Fibroblast of upper back skin (primary cell): ENCODE measurements around the gene LDAF1.

ENCODE experiments used
- DNase-seq: peaks from one replicate; pipeline ENCODE4 v3.0.0-alpha.2; 2013

Gene LDAF1

DNA sequence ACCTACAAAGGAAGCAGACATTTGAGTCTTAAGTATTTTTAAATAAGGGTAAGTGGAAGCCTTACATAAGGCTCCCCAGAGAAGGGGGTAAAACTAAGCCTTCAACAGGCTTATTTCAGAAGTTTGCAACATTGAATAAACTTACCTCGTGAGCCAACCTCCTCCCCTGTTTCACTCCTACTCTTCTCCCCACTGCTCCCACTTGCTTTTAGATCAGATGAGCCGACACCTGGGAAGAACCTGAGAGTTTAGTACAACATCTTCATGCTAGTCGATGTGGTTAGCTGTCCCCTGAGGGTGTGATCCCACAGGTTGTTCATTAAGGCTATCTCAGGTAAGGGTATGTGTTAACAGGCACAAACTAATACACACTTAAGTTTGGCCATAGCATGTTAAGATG lies 39.1 kb downstream of the LDAF1 start:
- DNase-seq = no peak

DNA sequence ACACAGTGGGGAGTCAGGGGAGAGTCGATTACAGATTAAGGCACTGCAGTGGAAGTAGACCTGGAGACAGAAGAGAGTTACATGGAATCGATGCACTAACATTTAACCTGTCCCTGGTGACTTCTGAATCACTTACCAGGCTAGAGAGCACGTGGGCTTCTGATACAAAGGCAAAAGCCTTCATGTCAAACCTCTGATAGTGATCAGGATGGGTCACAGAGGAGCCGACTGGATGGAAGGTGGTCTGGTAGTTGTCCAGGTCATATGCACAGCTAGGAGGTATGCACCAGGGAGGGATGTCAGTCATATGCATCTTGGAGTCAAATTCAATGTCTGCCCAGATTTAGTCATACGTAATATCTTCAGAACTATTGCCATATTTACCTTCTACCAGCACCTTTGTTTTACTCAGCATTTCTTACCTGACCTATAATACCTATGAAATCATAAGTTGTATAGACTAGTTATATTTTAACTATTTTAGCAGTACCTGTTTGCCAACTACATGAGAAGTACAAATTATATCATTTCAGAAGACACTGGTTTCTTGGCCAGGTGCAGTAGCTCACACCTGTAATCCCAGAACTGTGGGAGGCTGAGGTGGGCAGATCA lies 41.2 kb downstream of the LDAF1 start:
- DNase-seq = no peak

DNA sequence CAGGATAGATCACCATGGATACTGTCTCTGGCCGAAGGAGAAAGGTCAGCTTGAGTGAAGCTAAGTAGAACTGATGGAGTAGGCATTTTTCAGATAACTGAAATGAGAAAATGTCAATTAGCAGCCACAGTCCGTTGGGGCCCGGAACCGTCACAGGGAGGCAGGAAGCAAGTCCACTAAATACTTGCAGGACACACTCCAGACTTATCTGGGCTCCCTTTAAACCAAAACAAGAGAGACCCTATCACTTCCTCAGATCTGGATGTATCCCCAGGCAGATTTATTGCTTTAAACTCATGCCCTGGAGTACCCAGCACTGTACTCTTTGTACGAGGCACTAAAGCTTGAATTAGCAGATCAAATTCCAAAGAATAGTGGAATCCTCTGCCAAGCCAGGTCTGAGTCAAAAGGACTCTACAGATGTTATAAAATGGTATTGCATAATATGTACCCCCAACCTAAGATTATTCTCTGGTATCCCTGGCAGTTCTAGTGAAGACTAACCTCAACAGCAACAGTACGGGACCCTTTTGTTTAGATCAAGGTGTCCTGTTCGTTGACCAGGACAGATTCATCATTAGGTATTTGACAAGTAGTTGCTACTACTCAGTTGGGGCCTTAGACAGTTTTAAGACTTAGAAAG lies 44.8 kb downstream of the LDAF1 start:
- no peak for DNase-seq

DNA sequence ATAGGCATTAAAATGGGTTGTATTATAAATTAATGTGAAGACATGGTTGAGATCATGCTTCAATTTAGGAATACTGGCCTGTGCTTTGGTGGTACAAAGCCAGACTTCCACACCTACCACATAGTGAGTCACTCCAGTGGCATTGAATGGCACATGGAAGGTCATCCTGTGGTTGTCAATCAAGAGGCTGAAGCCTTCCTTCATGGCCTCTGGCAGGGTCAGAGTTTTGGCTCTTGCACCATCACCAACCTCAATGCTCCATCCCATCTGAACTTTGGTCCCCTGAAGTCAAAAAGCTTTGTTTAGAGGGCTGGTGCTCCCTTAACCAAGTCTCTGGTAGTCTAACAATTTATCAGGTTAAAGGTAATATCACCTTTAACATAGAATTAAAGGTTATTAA lies 46.8 kb downstream of the LDAF1 start:
- no peak for DNase-seq

DNA sequence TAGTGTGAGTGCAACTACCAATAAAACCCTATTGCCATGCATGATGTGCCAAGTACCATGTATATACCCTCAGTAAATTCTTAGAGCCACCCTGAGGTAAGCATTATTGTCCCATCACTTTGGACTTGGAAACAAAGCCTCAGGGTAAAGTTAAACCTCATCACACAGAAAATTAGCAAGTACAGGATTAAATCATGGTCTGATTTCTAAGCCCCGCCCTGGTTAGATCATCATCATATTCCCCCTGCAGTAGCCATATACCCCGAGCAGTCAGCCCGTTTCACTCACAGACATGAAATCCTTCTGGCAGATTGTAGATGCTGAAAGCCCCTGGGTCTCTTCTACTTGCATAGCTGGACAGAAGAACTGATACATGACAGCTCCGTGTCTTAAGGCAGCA lies 48.1 kb downstream of the LDAF1 start:
- no peak for DNase-seq

DNA sequence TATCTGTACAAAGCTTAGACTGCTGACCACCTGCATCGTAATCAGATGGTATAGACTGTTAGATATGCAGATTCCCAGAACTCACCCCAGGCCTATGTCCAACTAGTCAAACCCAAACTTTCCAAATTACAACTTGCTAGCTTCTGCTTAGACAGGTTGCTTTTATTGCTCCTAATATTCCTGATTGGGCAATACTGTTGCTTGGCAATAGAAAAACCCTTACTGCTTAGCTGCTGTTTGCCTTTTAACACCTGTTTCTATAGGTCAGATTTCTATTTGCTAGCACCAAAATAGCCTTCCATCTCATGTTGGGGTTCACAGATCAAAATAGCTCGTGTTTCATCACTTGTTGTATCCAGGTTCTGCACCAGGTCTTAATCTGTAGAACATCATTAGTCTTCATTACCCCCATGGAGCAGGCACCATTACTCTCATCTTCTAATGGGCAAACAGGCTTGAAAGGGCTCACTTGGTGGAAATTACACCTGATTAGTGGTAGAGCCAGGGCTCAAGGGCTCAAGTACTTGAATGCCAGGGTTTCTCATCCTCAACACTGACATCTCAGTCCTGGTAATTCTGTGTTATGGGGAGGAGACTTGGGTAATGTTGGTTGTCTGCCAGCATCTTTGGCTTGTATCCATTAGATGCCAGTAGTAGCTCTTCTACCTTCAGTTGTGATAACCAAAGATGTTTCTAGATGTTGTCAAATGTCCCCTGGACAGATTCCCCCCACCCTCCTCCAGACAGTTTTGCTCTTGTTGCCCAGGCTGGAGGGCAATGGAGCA lies 50.2 kb downstream of the LDAF1 start:
- DNase-seq = no peak

DNA sequence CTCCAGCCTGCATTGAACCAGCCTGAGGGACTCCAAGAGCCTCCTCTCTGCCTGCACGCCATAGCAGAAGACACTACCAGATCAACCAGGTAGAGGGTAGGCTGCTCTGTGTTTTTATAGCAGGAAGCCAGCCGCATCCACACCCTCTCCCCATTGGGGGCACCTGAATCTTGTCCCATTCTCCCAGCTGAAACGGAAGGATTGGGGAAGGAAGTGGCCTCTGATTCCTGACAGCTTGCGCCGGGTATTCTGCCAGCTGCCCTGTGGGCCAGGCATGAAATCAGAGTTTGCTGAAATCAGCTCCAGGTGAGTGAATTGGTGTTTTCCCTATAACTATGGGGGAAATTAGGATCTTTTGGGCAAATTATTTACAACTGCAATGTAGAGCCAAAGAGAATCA lies 53.0 kb downstream of the LDAF1 start, which contains the start of gene ZP2:
Gene ZP2, minus strand, starts transcription at position 89 of the 400 bp plus-strand sequence. Its CDS starts 27 bp downstream, at position 62.
- no peak for DNase-seq

DNA sequence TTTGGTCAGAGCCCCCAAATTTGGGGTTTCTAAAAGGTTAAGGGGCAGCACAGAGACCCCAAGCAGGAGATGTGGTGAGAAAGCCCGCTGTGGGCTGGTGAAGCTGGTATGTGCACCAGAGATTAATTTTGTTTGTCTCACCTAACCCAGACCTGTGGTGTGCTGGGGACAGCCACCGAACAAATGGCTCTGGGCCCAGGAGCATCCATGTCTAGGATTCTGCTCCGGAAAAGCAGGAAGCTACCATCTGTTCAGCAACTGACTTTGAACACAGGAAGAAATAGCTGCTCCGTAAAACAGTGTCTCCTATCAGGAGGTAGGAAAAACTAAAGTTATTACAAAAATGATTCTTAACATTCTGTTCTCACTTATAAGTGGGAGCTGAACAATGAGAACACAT lies 55.6 kb downstream of the LDAF1 start:
- no peak for DNase-seq

DNA sequence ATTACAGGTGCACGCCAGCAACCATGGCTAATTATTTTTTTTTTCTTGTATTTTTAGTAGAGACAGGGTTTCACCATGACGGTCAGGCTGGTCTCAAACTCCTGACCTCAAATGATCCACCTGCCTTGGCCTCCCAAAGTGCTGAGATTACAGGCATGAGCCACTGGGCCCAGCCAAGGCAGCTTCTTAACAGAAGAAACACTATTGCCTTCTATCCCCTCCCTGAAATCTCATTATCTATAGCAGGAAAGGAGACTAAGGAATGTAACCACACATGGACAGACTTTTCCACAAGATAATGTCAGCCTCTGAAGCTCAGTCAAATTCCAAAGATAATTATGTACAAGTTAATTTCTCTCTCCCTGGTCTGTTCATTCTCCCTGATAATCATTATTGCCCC lies 58.6 kb downstream of the LDAF1 start:
- no peak for DNase-seq

DNA sequence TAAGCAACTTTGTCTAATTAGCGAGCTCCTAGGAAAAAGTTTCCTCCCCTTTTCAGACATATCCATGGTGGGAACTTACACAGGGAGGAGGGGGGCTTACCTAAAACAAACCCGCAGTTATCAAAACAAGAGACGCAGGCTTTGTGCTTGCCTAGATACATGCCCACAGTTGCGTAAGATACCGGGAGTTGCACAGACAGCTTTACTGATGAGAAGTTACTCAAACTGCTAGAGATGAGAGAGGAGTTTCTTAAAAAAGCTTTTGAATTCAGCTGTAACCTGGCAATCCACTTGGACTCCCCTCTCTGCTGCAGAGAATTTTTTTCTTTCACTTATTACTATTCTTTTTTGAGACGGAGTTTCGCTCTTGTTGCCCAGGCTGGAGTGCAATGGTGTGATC lies 59.7 kb downstream of the LDAF1 start:
- DNase-seq = no peak

DNA sequence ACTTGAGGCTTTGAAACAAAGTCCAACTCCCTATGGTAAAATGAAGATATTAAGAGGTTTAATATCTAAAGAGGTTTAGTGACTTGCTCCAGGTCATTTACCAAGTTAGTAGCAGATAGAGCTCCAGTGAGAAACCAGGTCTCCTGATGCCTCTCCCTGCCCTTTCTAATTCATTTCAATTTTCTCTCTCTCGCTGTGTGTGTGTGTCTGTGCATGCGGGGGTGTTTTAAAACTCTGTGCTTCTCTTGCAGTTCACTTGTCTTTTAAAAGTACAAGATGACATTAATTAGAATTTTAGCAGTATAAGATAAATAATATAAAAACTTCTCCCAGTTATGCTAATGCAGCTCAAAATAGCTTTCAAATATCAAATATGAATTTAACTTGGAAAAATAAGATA lies 61.1 kb downstream of the LDAF1 start:
- no peak for DNase-seq

DNA sequence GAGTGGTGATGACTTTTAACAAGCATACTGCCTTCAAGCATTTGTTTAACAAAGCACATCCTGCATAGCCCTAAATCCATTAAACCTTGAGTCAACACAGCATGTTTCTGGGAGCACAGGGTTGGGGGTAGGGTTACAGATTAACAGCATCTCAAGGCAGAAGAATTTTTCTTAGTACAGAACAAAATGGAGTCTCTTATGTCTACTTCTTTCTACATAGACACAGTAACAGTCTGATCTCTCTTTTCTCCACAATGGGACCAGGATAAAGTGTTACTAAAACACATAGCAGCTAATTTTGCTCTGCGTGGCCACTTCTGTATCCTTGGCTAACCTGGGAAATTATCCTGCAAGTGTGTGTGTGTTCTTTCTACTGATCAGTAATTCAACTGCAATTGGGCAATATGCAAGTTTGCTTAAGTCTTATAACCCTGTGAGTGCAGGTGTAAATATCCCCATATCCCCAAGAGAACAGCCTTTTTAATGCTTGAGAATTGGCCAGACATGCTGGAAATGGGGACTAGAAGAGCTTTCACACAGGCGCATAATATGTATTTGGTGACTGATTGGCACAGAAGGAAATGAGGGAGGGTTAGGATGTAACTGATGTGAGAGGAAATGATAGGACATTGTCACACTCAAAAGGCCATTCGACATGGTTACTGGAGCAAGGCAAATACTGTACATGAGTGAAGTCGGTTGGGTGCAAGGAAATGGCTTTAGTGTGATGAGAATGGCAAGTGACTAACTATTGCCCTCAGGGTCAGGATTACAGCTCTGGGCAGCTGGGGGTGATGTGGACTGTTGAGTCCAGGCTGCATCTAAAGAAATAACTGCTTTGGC lies 64.2 kb downstream of the LDAF1 start:
- DNase-seq = no peak

DNA sequence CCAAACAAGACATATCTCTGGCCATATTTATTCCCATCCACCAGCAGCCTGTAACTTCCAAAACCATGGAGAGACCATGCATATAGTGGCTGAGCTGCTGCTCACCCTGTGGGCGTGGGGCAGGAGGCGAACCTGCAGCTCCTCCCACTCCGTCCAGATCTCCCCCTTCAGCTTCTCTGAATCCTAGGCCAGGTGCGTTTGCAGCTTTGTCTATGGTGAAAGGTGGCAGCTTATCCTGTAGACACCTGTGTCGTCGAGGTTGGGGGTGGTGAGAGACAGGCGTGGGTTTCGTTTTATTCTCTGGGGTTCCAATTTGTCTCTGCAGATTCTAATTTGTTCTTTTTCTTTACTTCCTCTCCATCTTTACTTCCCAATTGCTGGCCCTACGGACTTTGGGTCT lies 65.3 kb downstream of the LDAF1 start:
- DNase-seq = no peak

DNA sequence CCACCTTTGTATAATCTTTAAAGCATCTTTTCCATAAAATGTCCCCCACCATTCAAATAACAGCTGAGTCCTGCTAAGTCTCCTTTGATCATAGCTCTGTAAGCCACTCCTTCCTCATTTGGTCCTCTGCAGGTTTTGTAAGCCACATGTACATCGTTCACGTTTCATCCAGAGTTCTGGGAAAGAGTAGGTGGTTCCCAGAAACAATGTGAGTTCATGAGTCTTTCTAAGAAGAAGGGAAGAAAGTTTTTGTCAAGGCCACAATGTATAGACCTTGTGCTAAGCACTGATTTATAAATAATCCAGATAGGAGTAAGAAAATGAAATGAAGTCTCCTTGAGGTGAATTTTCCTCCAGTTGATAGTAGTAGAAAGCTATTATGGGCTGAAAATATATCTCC lies 66.3 kb downstream of the LDAF1 start:
- DNase-seq = no peak

DNA sequence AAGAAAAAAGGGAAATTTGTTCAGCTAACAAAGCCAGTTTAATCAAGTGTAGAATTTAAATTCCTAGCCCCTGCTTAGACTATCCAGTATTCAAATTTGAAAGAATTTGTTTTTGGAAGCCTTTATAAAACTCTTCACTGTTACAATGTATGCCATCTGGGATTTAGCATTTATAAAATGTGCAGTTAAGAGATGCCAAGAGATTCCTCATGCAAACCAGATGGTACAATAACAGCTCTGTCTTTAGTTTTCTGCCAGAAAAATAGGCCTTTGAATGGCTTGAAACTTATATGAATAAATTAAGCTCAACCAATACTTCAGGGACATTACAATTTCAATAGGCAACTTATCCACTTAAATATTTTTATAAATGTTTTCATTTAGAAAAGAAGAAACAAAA lies 68.3 kb downstream of the LDAF1 start:
- DNase-seq = no peak

DNA sequence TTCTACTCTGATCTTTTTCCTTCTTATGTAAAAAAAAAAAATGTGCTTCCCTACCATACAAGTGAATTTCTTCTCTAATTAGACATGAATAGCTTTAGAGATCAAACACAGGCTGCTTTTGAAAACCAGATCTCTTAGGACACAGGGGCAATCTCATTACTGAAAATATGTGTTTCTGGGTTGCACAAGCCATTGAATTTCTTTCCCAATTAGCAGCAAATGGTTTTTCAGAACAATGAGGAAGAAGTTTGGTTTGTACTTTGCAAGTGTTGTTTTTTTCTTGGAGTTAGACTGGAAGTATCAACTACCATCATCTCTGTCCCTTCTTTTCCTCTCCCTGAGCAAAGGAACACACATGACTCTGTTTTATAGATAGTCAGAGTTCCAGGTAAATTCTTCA lies 69.4 kb downstream of the LDAF1 start:
- DNase-seq = no peak

DNA sequence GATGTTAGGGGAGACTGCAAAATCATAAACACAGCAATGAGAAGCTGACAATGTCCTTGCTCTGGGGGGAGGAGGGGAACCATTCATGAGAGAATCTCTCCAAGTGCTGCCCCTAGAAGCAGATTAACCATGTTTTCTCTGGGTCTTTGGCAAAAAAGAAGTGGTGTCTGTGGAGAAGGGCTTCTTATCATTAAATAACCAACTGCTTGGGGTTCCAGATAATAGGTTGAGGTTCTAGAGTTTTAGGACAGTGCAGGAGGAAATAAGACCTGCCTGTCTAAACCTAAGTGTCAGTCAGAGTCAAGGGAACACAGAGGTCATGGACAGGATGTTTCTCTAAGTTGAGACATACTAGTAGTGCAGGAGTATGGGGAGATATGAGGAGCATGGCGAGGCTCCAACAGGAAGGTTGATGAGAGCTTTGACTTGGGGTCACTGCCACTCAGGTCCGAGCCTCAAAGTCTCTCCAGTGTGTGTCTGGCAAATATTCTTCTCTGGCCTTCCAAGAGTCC lies 69.9 kb downstream of the LDAF1 start:
- DNase-seq = no peak
